ENCODE data around the gene CLEC2A. TPM values are rescaled to one million over a fixed set of nuclear protein-coding genes. Genes with fewer than 3 reads are reported as not detected.

The CLEC2A gene
- total RNA-seq, 4 donors from 2014 or later: not detected

GRCh38 chr12:9935026-9935425 is 2.9 kb upstream of the CLEC2A start:
- 91% methylated on average over 2 of the region's 2 CpGs for WGBS, 2 donors

GRCh38 chr12:9933958-9934357 is 1.8 kb upstream of the CLEC2A start:
- no peak for TF ChIP-seq POLR2A (IDR thresholded peaks at IDR 0.05)
- TF ChIP-seq EP300 (IDR thresholded peaks at IDR 0.05): no peak
- TF ChIP-seq CTCF (IDR thresholded peaks at IDR 0.05): no peak
- 58 to 65% methylated on average over 2 of the region's 2 CpGs for WGBS, 2 donors

More at GRCh38 chr12:9935026-9935425, 2.9 kb upstream of the CLEC2A start:
- no peaks in the 10 kb centered on the region for H3K4me1 ChIP-seq
- H3K4me3 ChIP-seq: no peak overlapping the region
- TF ChIP-seq POLR2A (IDR thresholded peaks at IDR 0.05) (no peak), CTCF (IDR thresholded peaks at IDR 0.05) (no peak), EP300 (IDR thresholded peaks at IDR 0.05) (no peak)
- H3K27ac ChIP-seq: no peak overlapping the region
- H3K36me3 ChIP-seq: no peaks in the 10 kb centered on the region
- DNase-seq (ENCODE audit: low spot score in 2 of 2): no peak
- no peaks in the 10 kb centered on the region for H3K27me3 ChIP-seq
- H3K9me3 ChIP-seq: no peaks in the 10 kb centered on the region

GRCh38 chr12:9931245-9931644 is 925 bp downstream of the CLEC2A start:
- TF ChIP-seq EP300 (IDR thresholded peaks at IDR 0.05) (no peak), POLR2A (IDR thresholded peaks at IDR 0.05) (no peak), CTCF (IDR thresholded peaks at IDR 0.05) (no peak)
- Histone ChIP-seq H3K36me3 (no peaks in the 10 kb centered on the region), H3K9me3 (no peaks in the 10 kb centered on the region), H3K4me3 (no peak overlapping the region), H3K27ac (no peak overlapping the region), H3K4me1 (no peaks in the 10 kb centered on the region), H3K27me3 (no peaks in the 10 kb centered on the region)
- WGBS, 2 donors: 80 to 85% methylated on average over 3 of the region's 3 CpGs
- no peak for DNase-seq (ENCODE audit: low spot score in 2 of 2)

More at GRCh38 chr12:9933958-9934357, 1.8 kb upstream of the CLEC2A start:
- no peak overlapping the region for H3K4me3 ChIP-seq
- no peak for DNase-seq (ENCODE audit: low spot score in 2 of 2)
- H3K9me3 ChIP-seq: no peaks in the 10 kb centered on the region
- H3K4me1 ChIP-seq: no peaks in the 10 kb centered on the region
- no peak overlapping the region for H3K27ac ChIP-seq
- no peaks in the 10 kb centered on the region for H3K36me3 ChIP-seq
- no peaks in the 10 kb centered on the region for H3K27me3 ChIP-seq

- Histone ChIP-seq H3K4me1 (no peaks in the 10 kb centered on the region), H3K36me3 (no peaks in the 10 kb centered on the region), H3K9me3 (no peaks in the 10 kb centered on the region), H3K27me3 (no peaks in the 10 kb centered on the region), H3K4me3 (no peak overlapping the region), H3K27ac (no peak overlapping the region)
- TF ChIP-seq POLR2A (IDR thresholded peaks at IDR 0.05) (no peak), CTCF (IDR thresholded peaks at IDR 0.05) (no peak), EP300 (IDR thresholded peaks at IDR 0.05) (no peak)
- 87% methylated on average over 3 of the region's 3 CpGs for whole genome bisulfite sequencing, 2 donors
- DNase-seq (ENCODE audit: low spot score in 2 of 2): no peak
These were observed 3.6 kb downstream of the CLEC2A start for GRCh38 chr12:9928607-9929006.

GRCh38 chr12:9926876-9927275 is 5.3 kb downstream of the CLEC2A start:
- H3K4me1 ChIP-seq: no peaks in the 10 kb centered on the region
- DNase-seq (ENCODE audit: low spot score in 2 of 2): no peak
- H3K9me3 ChIP-seq: no peaks in the 10 kb centered on the region
- H3K36me3 ChIP-seq: no peaks in the 10 kb centered on the region
- no peak overlapping the region for H3K4me3 ChIP-seq
- no peak overlapping the region for H3K27ac ChIP-seq
- 91% methylated on average over 3 of the region's 3 CpGs for WGBS, 2 donors
- no peaks in the 10 kb centered on the region for H3K27me3 ChIP-seq
- TF ChIP-seq EP300 (IDR thresholded peaks at IDR 0.05): no peak
- no peak for TF ChIP-seq CTCF (IDR thresholded peaks at IDR 0.05)
- no peak for TF ChIP-seq POLR2A (IDR thresholded peaks at IDR 0.05)

Measured in tibial nerve (tissue), 4 donors.